ENCODE measurements around the gene RERE. TPM values are rescaled to one million over a fixed set of nuclear protein-coding genes. Genes with fewer than 3 reads are reported as not detected.

Gene RERE
- total and polyA plus RNA-seq, 2 experiments from 2014 or later: 148 to 170 TPM

DNA sequence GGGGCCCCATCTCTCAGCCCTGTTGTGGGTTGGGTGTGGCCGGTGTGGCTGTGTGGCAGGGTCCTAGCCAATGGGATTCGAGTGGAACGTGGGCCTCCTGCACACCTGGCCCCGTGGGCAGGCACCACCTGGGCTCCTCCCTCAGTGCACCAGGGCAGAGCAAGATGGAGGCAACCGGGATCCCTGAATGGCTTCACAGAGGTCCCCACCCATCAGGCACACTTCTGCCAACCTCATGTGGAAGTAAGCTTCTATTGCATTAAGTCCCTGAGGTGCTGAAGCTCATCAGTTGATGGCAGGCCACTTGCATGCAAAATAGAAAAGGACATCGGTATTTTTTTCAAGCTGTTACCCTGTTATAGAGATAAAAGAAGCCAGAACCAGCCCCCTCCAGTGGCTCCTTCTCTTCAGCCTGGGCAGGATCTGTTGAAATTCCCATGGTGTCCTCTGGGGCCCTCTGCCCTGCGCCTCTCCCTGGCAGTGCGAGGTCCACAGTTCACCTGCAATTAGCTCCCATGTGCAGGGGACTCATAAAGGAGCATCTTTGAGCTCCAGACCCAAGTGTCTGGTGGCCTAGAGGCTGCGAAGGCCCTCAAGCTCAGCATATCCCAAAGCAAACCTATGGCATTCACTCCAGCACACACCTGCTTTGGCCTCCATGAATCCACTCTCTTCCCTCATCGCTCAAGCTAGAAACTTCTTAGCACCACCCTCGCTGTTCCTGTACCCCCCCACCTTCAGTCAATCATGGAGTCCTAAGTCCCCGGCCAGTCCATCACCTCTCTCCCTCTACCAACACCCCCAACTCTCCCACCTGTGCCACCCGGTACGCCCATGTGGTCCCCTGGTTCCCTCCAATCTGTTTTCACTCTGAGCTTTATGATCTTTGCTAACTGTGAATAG is 501.6 kb downstream of the RERE start:
- no peaks in the 10 kb centered on the region for H3K79me2 ChIP-seq (replicated peaks; ENCODE audit: insufficient read depth)
- ATAC-seq (peak; percentile 46), DNase-seq (ENCODE audit: low spot score) (peak; percentile 78)
- peaks cover 7% of the 10 kb centered on the region for H3K36me3 Mint-ChIP-seq (ENCODE audit: low read depth)
- H3K4me1 Mint-ChIP-seq: peaks cover 34% of the 10 kb centered on the region
- no peaks in the 10 kb centered on the region for H4K20me1 ChIP-seq (replicated peaks; ENCODE audit: insufficient read depth)
- H3K4me3 Mint-ChIP-seq: peak overlapping the region; percentile 28; the same call in 1 of the 3 replicates
- H3K27ac Mint-ChIP-seq: no peak overlapping the region
- H3K36me3 ChIP-seq (ENCODE audit: insufficient read depth): no peaks in the 10 kb centered on the region
- H3K4me2 ChIP-seq: peak overlapping the region; percentile 18; the same call in 1 of the 2 replicates
- no peak overlapping the region for H3K27ac ChIP-seq (ENCODE audit: low read depth)
- peaks cover 7% of the 10 kb centered on the region; the same call in 2 of the 3 replicates for H3K9me3 Mint-ChIP-seq
- H3K4me1 ChIP-seq (ENCODE audit: insufficient read depth): peaks cover 21% of the 10 kb centered on the region
- H3F3A ChIP-seq (replicated peaks; ENCODE audit: low read depth): peaks cover 9% of the 10 kb centered on the region; the same call in 1 of the 2 replicates
- H3K27me3 Mint-ChIP-seq (ENCODE audit: insufficient read depth, low read depth, poor library complexity): peaks cover 28% of the 10 kb centered on the region
- no peak overlapping the region for H3K4me3 ChIP-seq
- H3K9me2 ChIP-seq (ENCODE audit: insufficient read depth): no peaks in the 10 kb centered on the region
- peaks cover 25% of the 10 kb centered on the region for H3K27me3 ChIP-seq (ENCODE audit: insufficient read depth)
- H2AFZ ChIP-seq: peak overlapping the region; percentile 83
- TF ChIP-seq, protein P1, sequence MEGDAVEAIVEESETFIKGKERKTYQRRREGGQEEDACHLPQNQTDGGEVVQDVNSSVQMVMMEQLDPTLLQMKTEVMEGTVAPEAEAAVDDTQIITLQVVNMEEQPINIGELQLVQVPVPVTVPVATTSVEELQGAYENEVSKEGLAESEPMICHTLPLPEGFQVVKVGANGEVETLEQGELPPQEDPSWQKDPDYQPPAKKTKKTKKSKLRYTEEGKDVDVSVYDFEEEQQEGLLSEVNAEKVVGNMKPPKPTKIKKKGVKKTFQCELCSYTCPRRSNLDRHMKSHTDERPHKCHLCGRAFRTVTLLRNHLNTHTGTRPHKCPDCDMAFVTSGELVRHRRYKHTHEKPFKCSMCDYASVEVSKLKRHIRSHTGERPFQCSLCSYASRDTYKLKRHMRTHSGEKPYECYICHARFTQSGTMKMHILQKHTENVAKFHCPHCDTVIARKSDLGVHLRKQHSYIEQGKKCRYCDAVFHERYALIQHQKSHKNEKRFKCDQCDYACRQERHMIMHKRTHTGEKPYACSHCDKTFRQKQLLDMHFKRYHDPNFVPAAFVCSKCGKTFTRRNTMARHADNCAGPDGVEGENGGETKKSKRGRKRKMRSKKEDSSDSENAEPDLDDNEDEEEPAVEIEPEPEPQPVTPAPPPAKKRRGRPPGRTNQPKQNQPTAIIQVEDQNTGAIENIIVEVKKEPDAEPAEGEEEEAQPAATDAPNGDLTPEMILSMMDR (conservative IDR thresholded peaks at IDR 0.05; ENCODE audit: low read depth in 2 of 2): peak; percentile 28 to 49; a peak in 3 of 4 replicates
- no peak for TF ChIP-seq STAT1 (IDR thresholded peaks at IDR 0.05; ENCODE audit: unreplicated experiment)

- Histone ChIP-seq H3K27ac (ENCODE audit: low read depth) (no peak overlapping the region), H3K4me3 (no peak overlapping the region), H3K4me1 (ENCODE audit: insufficient read depth) (peaks cover 21% of the 10 kb centered on the region), H3F3A (replicated peaks; ENCODE audit: low read depth) (peaks cover 9% of the 10 kb centered on the region; the same call in 1 of the 2 replicates), H2AFZ (peak overlapping the region; percentile 83), H3K36me3 (ENCODE audit: insufficient read depth) (no peaks in the 10 kb centered on the region), H3K79me2 (replicated peaks; ENCODE audit: insufficient read depth) (no peaks in the 10 kb centered on the region), H4K20me1 (replicated peaks; ENCODE audit: insufficient read depth) (no peaks in the 10 kb centered on the region), H3K27me3 (ENCODE audit: insufficient read depth) (peaks cover 25% of the 10 kb centered on the region), H3K9me2 (ENCODE audit: insufficient read depth) (no peaks in the 10 kb centered on the region), H3K4me2 (peak overlapping the region; percentile 18)
- Mint-ChIP-seq H3K4me3 (peak overlapping the region; percentile 28; the same call in 1 of the 3 replicates), H3K4me1 (peaks cover 34% of the 10 kb centered on the region), H3K9me3 (peaks cover 7% of the 10 kb centered on the region; the same call in 2 of the 3 replicates), H3K27me3 (ENCODE audit: insufficient read depth, low read depth, poor library complexity) (peaks cover 28% of the 10 kb centered on the region), H3K27ac (0 out of 2 replicates have a peak overlapping the region, but pooled peaks have one; percentile 8), H3K36me3 (ENCODE audit: low read depth) (peaks cover 7% of the 10 kb centered on the region)
- peak; percentile 79 for ATAC-seq
- peak; percentile 90 for DNase-seq (ENCODE audit: low spot score)
- TF ChIP-seq EZH2phosphoT487 (IDR thresholded peaks at IDR 0.05; ENCODE audit: unreplicated experiment) (no peak), STAT1 (IDR thresholded peaks at IDR 0.05; ENCODE audit: unreplicated experiment) (no peak)
- TF ChIP-seq, protein P1 (conservative IDR thresholded peaks at IDR 0.05; ENCODE audit: low read depth in 2 of 2): peak; percentile 98 to 100
- TF ChIP-seq, protein P2, sequence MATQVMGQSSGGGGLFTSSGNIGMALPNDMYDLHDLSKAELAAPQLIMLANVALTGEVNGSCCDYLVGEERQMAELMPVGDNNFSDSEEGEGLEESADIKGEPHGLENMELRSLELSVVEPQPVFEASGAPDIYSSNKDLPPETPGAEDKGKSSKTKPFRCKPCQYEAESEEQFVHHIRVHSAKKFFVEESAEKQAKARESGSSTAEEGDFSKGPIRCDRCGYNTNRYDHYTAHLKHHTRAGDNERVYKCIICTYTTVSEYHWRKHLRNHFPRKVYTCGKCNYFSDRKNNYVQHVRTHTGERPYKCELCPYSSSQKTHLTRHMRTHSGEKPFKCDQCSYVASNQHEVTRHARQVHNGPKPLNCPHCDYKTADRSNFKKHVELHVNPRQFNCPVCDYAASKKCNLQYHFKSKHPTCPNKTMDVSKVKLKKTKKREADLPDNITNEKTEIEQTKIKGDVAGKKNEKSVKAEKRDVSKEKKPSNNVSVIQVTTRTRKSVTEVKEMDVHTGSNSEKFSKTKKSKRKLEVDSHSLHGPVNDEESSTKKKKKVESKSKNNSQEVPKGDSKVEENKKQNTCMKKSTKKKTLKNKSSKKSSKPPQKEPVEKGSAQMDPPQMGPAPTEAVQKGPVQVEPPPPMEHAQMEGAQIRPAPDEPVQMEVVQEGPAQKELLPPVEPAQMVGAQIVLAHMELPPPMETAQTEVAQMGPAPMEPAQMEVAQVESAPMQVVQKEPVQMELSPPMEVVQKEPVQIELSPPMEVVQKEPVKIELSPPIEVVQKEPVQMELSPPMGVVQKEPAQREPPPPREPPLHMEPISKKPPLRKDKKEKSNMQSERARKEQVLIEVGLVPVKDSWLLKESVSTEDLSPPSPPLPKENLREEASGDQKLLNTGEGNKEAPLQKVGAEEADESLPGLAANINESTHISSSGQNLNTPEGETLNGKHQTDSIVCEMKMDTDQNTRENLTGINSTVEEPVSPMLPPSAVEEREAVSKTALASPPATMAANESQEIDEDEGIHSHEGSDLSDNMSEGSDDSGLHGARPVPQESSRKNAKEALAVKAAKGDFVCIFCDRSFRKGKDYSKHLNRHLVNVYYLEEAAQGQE (IDR thresholded peaks at IDR 0.05; ENCODE audit: unreplicated experiment): no peak
Measured at GRCh38 chr1:8314346-8315280, 502.8 kb downstream of the RERE start.
